ENCODE data around the gene FBN1.

DNA sequence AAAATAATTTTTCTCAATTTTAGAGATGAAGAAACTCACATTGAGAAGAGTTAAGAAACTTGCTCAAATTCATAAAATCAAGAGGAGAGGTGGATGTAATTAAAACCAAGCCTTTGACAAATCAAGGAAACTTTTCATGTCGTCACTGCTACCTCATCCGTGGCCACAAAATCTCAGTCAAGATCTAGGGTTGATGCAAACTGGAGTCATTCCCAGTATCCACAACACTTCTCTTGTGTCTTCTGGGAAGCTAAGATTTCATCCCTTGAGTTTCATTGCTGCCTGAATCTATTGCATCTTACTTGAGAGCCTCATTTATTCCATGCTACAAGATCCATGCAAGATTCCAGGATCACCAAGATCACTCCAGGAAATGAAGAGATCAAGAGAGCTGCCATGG lies 5.4 kb upstream of the FBN1 start:
- TF ChIP-seq, protein P1, sequence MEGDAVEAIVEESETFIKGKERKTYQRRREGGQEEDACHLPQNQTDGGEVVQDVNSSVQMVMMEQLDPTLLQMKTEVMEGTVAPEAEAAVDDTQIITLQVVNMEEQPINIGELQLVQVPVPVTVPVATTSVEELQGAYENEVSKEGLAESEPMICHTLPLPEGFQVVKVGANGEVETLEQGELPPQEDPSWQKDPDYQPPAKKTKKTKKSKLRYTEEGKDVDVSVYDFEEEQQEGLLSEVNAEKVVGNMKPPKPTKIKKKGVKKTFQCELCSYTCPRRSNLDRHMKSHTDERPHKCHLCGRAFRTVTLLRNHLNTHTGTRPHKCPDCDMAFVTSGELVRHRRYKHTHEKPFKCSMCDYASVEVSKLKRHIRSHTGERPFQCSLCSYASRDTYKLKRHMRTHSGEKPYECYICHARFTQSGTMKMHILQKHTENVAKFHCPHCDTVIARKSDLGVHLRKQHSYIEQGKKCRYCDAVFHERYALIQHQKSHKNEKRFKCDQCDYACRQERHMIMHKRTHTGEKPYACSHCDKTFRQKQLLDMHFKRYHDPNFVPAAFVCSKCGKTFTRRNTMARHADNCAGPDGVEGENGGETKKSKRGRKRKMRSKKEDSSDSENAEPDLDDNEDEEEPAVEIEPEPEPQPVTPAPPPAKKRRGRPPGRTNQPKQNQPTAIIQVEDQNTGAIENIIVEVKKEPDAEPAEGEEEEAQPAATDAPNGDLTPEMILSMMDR (IDR thresholded peaks at IDR 0.05), result no peak
- TF ChIP-seq POLR2A (IDR thresholded peaks at IDR 0.05), result no peak

Measured in sigmoid colon (tissue), 3 donors.